Measurements from ENCODE around the gene ZNF615.

- TF ChIP-seq POLR2A (IDR thresholded peaks at IDR 0.05) (no peak), CTCF (IDR thresholded peaks at IDR 0.05) (no peak), EP300 (IDR thresholded peaks at IDR 0.05) (no peak)
These were observed 26.2 kb upstream of the ZNF615 start for GRCh38 chr19:52034051-52034728.

Measured in tibial nerve (tissue), 4 donors.